ENCODE results near the gene OR4N2. TPM values are rescaled to one million over a fixed set of nuclear protein-coding genes. Genes with fewer than 3 reads are reported as not detected.
"Not testable (repeated sequence)": the region's sequence is repeated elsewhere in the genome, so short reads cannot be mapped to it uniquely, and the experiment has no call there.

The OR4N2 gene
- not detected for polyA plus RNA-seq (2013, experiment 1 of 2)
- polyA plus RNA-seq (2013, experiment 2 of 2) = not detected

GRCh38 chr14:19803470-19803869 is at the start of gene OR4N2:
Gene OR4N2 (plus strand): TSS chr14:19803770. CDS start chr14:19827449, 23,679 bp downstream.
- not testable (repeated sequence) for H3K27ac ChIP-seq (ENCODE audit: low read depth, low read length); H3K36me3 ChIP-seq (ENCODE audit: insufficient read depth, low read length); H3K4me3 ChIP-seq (ENCODE audit: low read length); H3K27me3 ChIP-seq (ENCODE audit: insufficient read depth, low read length); H3K4me1 ChIP-seq (ENCODE audit: insufficient read depth, low read length); H3K9ac ChIP-seq (ENCODE audit: low read depth, low read length)
- WGBS = no CpG with 5 or more reads among the region's 1 CpG
- peaks cover 95% of the 10 kb centered on the region for H3K9me3 ChIP-seq (ENCODE audit: insufficient read depth, low read depth, low read length)

- no peaks in the 10 kb centered on the region for H3K4me1 ChIP-seq (ENCODE audit: insufficient read depth, low read length)
- H3K4me3 ChIP-seq (ENCODE audit: low read length) = no peak overlapping the region
- 10% methylated on average over 2 of the region's 2 CpGs for WGBS
- no peaks in the 10 kb centered on the region for H3K36me3 ChIP-seq (ENCODE audit: insufficient read depth, low read length)
- peaks cover 95% of the 10 kb centered on the region for H3K9me3 ChIP-seq (ENCODE audit: insufficient read depth, low read depth, low read length)
- no peak overlapping the region for H3K9ac ChIP-seq (ENCODE audit: low read depth, low read length)
- no peaks in the 10 kb centered on the region for H3K27me3 ChIP-seq (ENCODE audit: insufficient read depth, low read length)
- no peak overlapping the region for H3K27ac ChIP-seq (ENCODE audit: low read depth, low read length)
Measured at GRCh38 chr14:19754172-19754571, 49.4 kb upstream of the OR4N2 start.

- 67% methylated on average over 3 of the region's 3 CpGs for WGBS
- H3K4me1 ChIP-seq (ENCODE audit: insufficient read depth, low read length); H3K9ac ChIP-seq (ENCODE audit: low read depth, low read length); H3K27ac ChIP-seq (ENCODE audit: low read depth, low read length); H3K36me3 ChIP-seq (ENCODE audit: insufficient read depth, low read length); H3K4me3 ChIP-seq (ENCODE audit: low read length); H3K27me3 ChIP-seq (ENCODE audit: insufficient read depth, low read length): not testable (repeated sequence)
- H3K9me3 ChIP-seq (ENCODE audit: insufficient read depth, low read depth, low read length) = peaks cover 94% of the 10 kb centered on the region
Measured at GRCh38 chr14:19771491-19771890, 32.1 kb upstream of the OR4N2 start.

GRCh38 chr14:19771895-19772430 is 31.6 kb upstream of the OR4N2 start:
- Histone ChIP-seq H3K27me3 (ENCODE audit: insufficient read depth, low read length) (no peaks in the 10 kb centered on the region), H3K36me3 (ENCODE audit: insufficient read depth, low read length) (no peaks in the 10 kb centered on the region), H3K4me3 (ENCODE audit: low read length) (no peak overlapping the region), H3K9ac (ENCODE audit: low read depth, low read length) (no peak overlapping the region), H3K4me1 (ENCODE audit: insufficient read depth, low read length) (no peaks in the 10 kb centered on the region), H3K9me3 (ENCODE audit: insufficient read depth, low read depth, low read length) (peaks cover 92% of the 10 kb centered on the region), H3K27ac (ENCODE audit: low read depth, low read length) (no peak overlapping the region)
- WGBS = 100% methylated on average over 1 of the region's 1 CpG

GRCh38 chr14:19772454-19772853 is 31.1 kb upstream of the OR4N2 start:
- not testable (repeated sequence) for H3K4me3 ChIP-seq (ENCODE audit: low read length)

GRCh38 chr14:19773204-19773603 is 30.4 kb upstream of the OR4N2 start, which contains the start of gene OR4M1:
Gene OR4M1 (plus strand): TSS chr14:19773504. CDS start chr14:19780323, 6,819 bp downstream.
- H3K4me3 ChIP-seq (ENCODE audit: low read length); H3K27me3 ChIP-seq (ENCODE audit: insufficient read depth, low read length); H3K9ac ChIP-seq (ENCODE audit: low read depth, low read length); H3K4me1 ChIP-seq (ENCODE audit: insufficient read depth, low read length); H3K36me3 ChIP-seq (ENCODE audit: insufficient read depth, low read length); H3K27ac ChIP-seq (ENCODE audit: low read depth, low read length): not testable (repeated sequence)
- WGBS = 17% methylated on average over 1 of the region's 1 CpG
- peaks cover 93% of the 10 kb centered on the region for H3K9me3 ChIP-seq (ENCODE audit: insufficient read depth, low read depth, low read length)

More at GRCh38 chr14:19772454-19772853, 31.1 kb upstream of the OR4N2 start:
- 60% methylated on average over 2 of the region's 2 CpGs for WGBS
- H3K9ac ChIP-seq (ENCODE audit: low read depth, low read length); H3K4me1 ChIP-seq (ENCODE audit: insufficient read depth, low read length); H3K27me3 ChIP-seq (ENCODE audit: insufficient read depth, low read length); H3K36me3 ChIP-seq (ENCODE audit: insufficient read depth, low read length); H3K27ac ChIP-seq (ENCODE audit: low read depth, low read length): not testable (repeated sequence)
- peaks cover 93% of the 10 kb centered on the region for H3K9me3 ChIP-seq (ENCODE audit: insufficient read depth, low read depth, low read length)

- Histone ChIP-seq H3K4me1 (ENCODE audit: insufficient read depth, low read length) (no peaks in the 10 kb centered on the region), H3K27me3 (ENCODE audit: insufficient read depth, low read length) (no peaks in the 10 kb centered on the region), H3K27ac (ENCODE audit: low read depth, low read length) (no peak overlapping the region), H3K36me3 (ENCODE audit: insufficient read depth, low read length) (no peaks in the 10 kb centered on the region), H3K4me3 (ENCODE audit: low read length) (no peak overlapping the region), H3K9me3 (ENCODE audit: insufficient read depth, low read depth, low read length) (peaks cover 95% of the 10 kb centered on the region), H3K9ac (ENCODE audit: low read depth, low read length) (no peak overlapping the region)
- 70% methylated on average over 1 of the region's 1 CpG for WGBS
Measured at GRCh38 chr14:19775587-19775986, 28.0 kb upstream of the OR4N2 start.

- not testable (repeated sequence) for H3K27me3 ChIP-seq (ENCODE audit: insufficient read depth, low read length); H3K36me3 ChIP-seq (ENCODE audit: insufficient read depth, low read length); H3K9ac ChIP-seq (ENCODE audit: low read depth, low read length); H3K4me3 ChIP-seq (ENCODE audit: low read length); H3K27ac ChIP-seq (ENCODE audit: low read depth, low read length); H3K4me1 ChIP-seq (ENCODE audit: insufficient read depth, low read length)
- H3K9me3 ChIP-seq (ENCODE audit: insufficient read depth, low read depth, low read length) = peaks cover 98% of the 10 kb centered on the region
- 84% methylated on average over 16 of the region's 16 CpGs for WGBS
Measured at GRCh38 chr14:19785848-19786247, 17.7 kb upstream of the OR4N2 start.

GRCh38 chr14:19787318-19787717 is 16.3 kb upstream of the OR4N2 start:
- H3K4me1 ChIP-seq (ENCODE audit: insufficient read depth, low read length); H3K4me3 ChIP-seq (ENCODE audit: low read length); H3K27ac ChIP-seq (ENCODE audit: low read depth, low read length); H3K9ac ChIP-seq (ENCODE audit: low read depth, low read length); H3K36me3 ChIP-seq (ENCODE audit: insufficient read depth, low read length); H3K27me3 ChIP-seq (ENCODE audit: insufficient read depth, low read length): not testable (repeated sequence)
- 81% methylated on average over 6 of the region's 6 CpGs for WGBS
- peaks cover 98% of the 10 kb centered on the region for H3K9me3 ChIP-seq (ENCODE audit: insufficient read depth, low read depth, low read length)

- not testable (repeated sequence) for H3K4me3 ChIP-seq (ENCODE audit: low read length); H3K9ac ChIP-seq (ENCODE audit: low read depth, low read length); H3K4me1 ChIP-seq (ENCODE audit: insufficient read depth, low read length); H3K27ac ChIP-seq (ENCODE audit: low read depth, low read length); H3K36me3 ChIP-seq (ENCODE audit: insufficient read depth, low read length); H3K27me3 ChIP-seq (ENCODE audit: insufficient read depth, low read length)
- 66% methylated on average over 7 of the region's 7 CpGs for WGBS
- H3K9me3 ChIP-seq (ENCODE audit: insufficient read depth, low read depth, low read length) = peaks cover 98% of the 10 kb centered on the region
Measured at GRCh38 chr14:19788150-19788549, 15.4 kb upstream of the OR4N2 start.

- H3K9ac ChIP-seq (ENCODE audit: low read depth, low read length); H3K27me3 ChIP-seq (ENCODE audit: insufficient read depth, low read length); H3K36me3 ChIP-seq (ENCODE audit: insufficient read depth, low read length); H3K4me3 ChIP-seq (ENCODE audit: low read length); H3K4me1 ChIP-seq (ENCODE audit: insufficient read depth, low read length); H3K27ac ChIP-seq (ENCODE audit: low read depth, low read length): not testable (repeated sequence)
- H3K9me3 ChIP-seq (ENCODE audit: insufficient read depth, low read depth, low read length) = peaks cover 96% of the 10 kb centered on the region
- 89% methylated on average over 10 of the region's 10 CpGs for WGBS
Measured at GRCh38 chr14:19796520-19797108, 7.0 kb upstream of the OR4N2 start.

- H3K9me3 ChIP-seq (ENCODE audit: insufficient read depth, low read depth, low read length) = peaks cover 93% of the 10 kb centered on the region
- no peak overlapping the region for H3K9ac ChIP-seq (ENCODE audit: low read depth, low read length)
- WGBS = 82% methylated on average over 5 of the region's 5 CpGs
- H3K4me1 ChIP-seq (ENCODE audit: insufficient read depth, low read length) = no peaks in the 10 kb centered on the region
- H3K27me3 ChIP-seq (ENCODE audit: insufficient read depth, low read length) = no peaks in the 10 kb centered on the region
- no peaks in the 10 kb centered on the region for H3K36me3 ChIP-seq (ENCODE audit: insufficient read depth, low read length)
- no peak overlapping the region for H3K27ac ChIP-seq (ENCODE audit: low read depth, low read length)
- no peak overlapping the region for H3K4me3 ChIP-seq (ENCODE audit: low read length)
Measured at GRCh38 chr14:19799880-19800279, 3.7 kb upstream of the OR4N2 start.

Measured in HUES64 (cell line).